ENCODE data around the gene DPH1. TPM values are rescaled to one million over a fixed set of nuclear protein-coding genes. Genes with fewer than 3 reads are reported as not detected.
A peak's percentile ranks its signal among the peaks of the same experiment; 100 is the strongest.

DPH1 gene
- total RNA-seq, 6 donors from 2014 or later = 28.8 to 129 (median 45.1) TPM

- no peak for TF ChIP-seq EP300 (IDR thresholded peaks at IDR 0.05)
- peak in 1 of 4 donors; percentile 12 for TF ChIP-seq POLR2A (IDR thresholded peaks at IDR 0.05)
- WGBS, 2 donors = 0 to 2% methylated on average over 25 to 31 of the region's 73 CpGs
- no peaks in the 10 kb centered on the region for H3K9me3 ChIP-seq
- H3K27ac ChIP-seq = peak overlapping the region in 2 of 4 donors; percentile 56
- peaks cover 29 to 45% (median 37%) of the 10 kb centered on the region in 4 donors for H3K4me1 ChIP-seq
- peak overlapping the region; percentile 31 to 72 (median 58) for H3K4me3 ChIP-seq
- H3K36me3 ChIP-seq = no peaks in the 10 kb centered on the region
- ATAC-seq (ENCODE audit: low FRiP score in 2 of 2) (peak in 1 of 2 donors; percentile 1), DNase-seq (peak in 1 of 2 donors; percentile 86)
- peaks cover 0 to 26% (median 15%) of the 10 kb centered on the region in 4 donors for H3K27me3 ChIP-seq
Measured at GRCh38 chr17:2024572-2025219, 5.3 kb upstream of the DPH1 start.

- no peaks in the 10 kb centered on the region for H3K9me3 ChIP-seq
- H3K4me1 ChIP-seq = peaks cover 32 to 48% (median 38%) of the 10 kb centered on the region in 4 donors
- DNase-seq = peak; percentile 77 to 92
- peak within 1 kb of the TSS; percentile 31 to 72 (median 58) for H3K4me3 ChIP-seq
- WGBS, 2 donors = 0 to 1% methylated on average over 3 to 26 of the region's 47 CpGs
- H3K27me3 ChIP-seq = peaks cover 0 to 26% (median 15%) of the 10 kb centered on the region in 4 donors
- peak within 1 kb of the TSS in 2 of 4 donors; percentile 56 for H3K27ac ChIP-seq
- no peaks in the 10 kb centered on the region for H3K36me3 ChIP-seq
- ATAC-seq (ENCODE audit: low FRiP score in 2 of 2) = peak; percentile 36 to 74
- TF ChIP-seq EP300 (IDR thresholded peaks at IDR 0.05) = no peak
- peak in 2 of 4 donors; percentile 0 to 44 for TF ChIP-seq POLR2A (IDR thresholded peaks at IDR 0.05)
- no peak for TF ChIP-seq POLR2AphosphoS5 (IDR thresholded peaks at IDR 0.05)
- TF ChIP-seq CTCF (IDR thresholded peaks at IDR 0.05) = no peak
Measured at GRCh38 chr17:2025220-2025621, 4.7 kb upstream of the DPH1 start, which contains the start of gene RTN4RL1. RTN4RL1 (minus strand) TSS chr17:2025334; CDS start chr17:2024865, 469 bp downstream.

- H3K27me3 ChIP-seq = peaks cover 0 to 26% (median 15%) of the 10 kb centered on the region in 4 donors
- peaks cover 32 to 53% (median 42%) of the 10 kb centered on the region in 4 donors for H3K4me1 ChIP-seq
- DNase-seq = peak; percentile 75 to 86
- H3K9me3 ChIP-seq = no peaks in the 10 kb centered on the region
- TF ChIP-seq CTCF (IDR thresholded peaks at IDR 0.05) (peak; percentile 36 to 72 (median 68)), POLR2AphosphoS5 (IDR thresholded peaks at IDR 0.05) (no peak)
- H3K4me3 ChIP-seq = peak overlapping the region; percentile 31 to 72 (median 58)
- H3K36me3 ChIP-seq = no peaks in the 10 kb centered on the region
- ATAC-seq (ENCODE audit: low FRiP score in 2 of 2) = peak; percentile 51 to 54
- WGBS, 2 donors = 0 to 1% methylated on average over 32 to 39 of the region's 55 CpGs
- peak overlapping the region in 2 of 4 donors; percentile 56 for H3K27ac ChIP-seq
Measured at GRCh38 chr17:2025622-2026309, 4.2 kb upstream of the DPH1 start.

GRCh38 chr17:2027528-2028233 is 2.3 kb upstream of the DPH1 start:
- Histone ChIP-seq H3K4me3 (no peak overlapping the region), H3K36me3 (no peaks in the 10 kb centered on the region), H3K4me1 (peaks cover 47 to 61% (median 50%) of the 10 kb centered on the region in 4 donors), H3K27me3 (peaks cover 0 to 26% (median 15%) of the 10 kb centered on the region in 4 donors), H3K9me3 (no peaks in the 10 kb centered on the region), H3K27ac (no peak overlapping the region)
- 63 to 70% methylated on average over 11 of the region's 11 CpGs for WGBS, 2 donors
- ATAC-seq (ENCODE audit: low FRiP score in 2 of 2) = no peak
- TF ChIP-seq CTCF (IDR thresholded peaks at IDR 0.05) (no peak), POLR2A (IDR thresholded peaks at IDR 0.05) (no peak), POLR2AphosphoS5 (IDR thresholded peaks at IDR 0.05) (no peak), EP300 (IDR thresholded peaks at IDR 0.05) (no peak)
- DNase-seq = no peak

GRCh38 chr17:2028234-2028614 is 1.7 kb upstream of the DPH1 start:
- TF ChIP-seq POLR2A (IDR thresholded peaks at IDR 0.05) (no peak), POLR2AphosphoS5 (IDR thresholded peaks at IDR 0.05) (no peak), EP300 (IDR thresholded peaks at IDR 0.05) (no peak), CTCF (IDR thresholded peaks at IDR 0.05) (no peak)
- Histone ChIP-seq H3K4me3 (no peak overlapping the region), H3K4me1 (peaks cover 45 to 56% (median 47%) of the 10 kb centered on the region in 4 donors), H3K27me3 (peaks cover 0 to 26% (median 15%) of the 10 kb centered on the region in 4 donors), H3K36me3 (no peaks in the 10 kb centered on the region), H3K27ac (no peak overlapping the region), H3K9me3 (no peaks in the 10 kb centered on the region)
- 84 to 100% methylated on average over 1 to 5 of the region's 5 CpGs for WGBS, 2 donors
- ATAC-seq (ENCODE audit: low FRiP score in 2 of 2) = no peak
- no peak for DNase-seq
